ENCODE measurements around the gene ZCCHC13.
"Not testable (repeated sequence)": the region's sequence is repeated elsewhere in the genome, so short reads cannot be mapped to it uniquely, and the experiment has no call there.

The ZCCHC13 gene

GRCh38 chrX:74324131-74324530, 20.2 kb downstream of the ZCCHC13 start:
- DNase-seq: no peak

GRCh38 chrX:74325130-74326059, 21.4 kb downstream of the ZCCHC13 start:
- no peak for DNase-seq

GRCh38 chrX:74338852-74339251, 34.9 kb downstream of the ZCCHC13 start:
- DNase-seq: no peak

- no peak for DNase-seq
These were observed 36.1 kb downstream of the ZCCHC13 start for GRCh38 chrX:74340051-74340450.

GRCh38 chrX:74342211-74342610, 38.2 kb downstream of the ZCCHC13 start:
- DNase-seq: not testable (repeated sequence)

- DNase-seq: peak; percentile 94
These were observed 39.6 kb downstream of the ZCCHC13 start for GRCh38 chrX:74343343-74344279.

- DNase-seq: no peak
These were observed 40.3 kb downstream of the ZCCHC13 start for GRCh38 chrX:74344280-74344622.

GRCh38 chrX:74346088-74346487, 42.1 kb downstream of the ZCCHC13 start:
- no peak for DNase-seq

GRCh38 chrX:74349387-74349786, 45.4 kb downstream of the ZCCHC13 start:
- peak; percentile 73 for DNase-seq

DNA sequence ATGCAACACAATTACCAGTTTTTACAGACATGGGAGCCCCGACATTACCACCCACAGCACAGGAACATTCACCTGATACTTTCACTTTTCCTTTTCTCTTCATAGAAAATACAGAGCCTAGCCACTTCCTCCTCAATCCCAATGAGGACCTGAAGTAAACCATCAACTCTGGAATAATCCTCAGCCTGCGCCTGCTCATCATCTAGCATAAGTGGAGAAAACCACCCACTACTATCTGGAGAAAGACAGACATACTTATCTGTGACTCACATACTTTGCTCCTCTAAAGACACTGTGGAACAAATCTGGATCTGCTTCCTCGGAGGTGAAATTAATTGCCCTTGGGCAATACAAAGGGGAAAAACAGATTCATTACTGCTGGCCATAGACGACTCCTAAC, 47.8 kb downstream of the ZCCHC13 start:
- peak; percentile 38 for DNase-seq

DNA sequence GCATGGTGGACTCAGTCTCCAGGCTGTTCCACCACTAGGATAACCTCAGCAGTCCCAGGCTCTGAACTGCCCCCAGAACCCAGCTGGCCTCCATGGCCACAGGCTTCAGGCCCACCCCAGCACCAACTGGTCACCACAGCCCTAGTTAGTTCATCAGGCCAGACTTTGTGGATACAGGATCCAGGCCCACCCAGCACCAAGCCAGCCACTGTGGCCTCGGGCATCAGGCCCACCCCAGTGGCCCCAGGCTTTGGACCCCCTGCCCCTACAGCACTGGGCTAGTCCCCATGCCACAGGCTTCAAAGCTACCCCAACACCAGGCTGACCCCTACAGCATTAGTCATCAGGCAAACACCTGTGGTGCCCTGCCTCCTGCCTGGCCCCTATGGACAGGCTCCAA, 50.0 kb downstream of the ZCCHC13 start:
- DNase-seq: no peak
